GM11168 (cell line): Measurements from ENCODE around the gene TP53I13.

ENCODE experiments used
- in situ Hi-C: fragments of 300-500 bp; cut with MboI; formaldehyde crosslinking; loops from one replicate; pipeline ENCODE4 v1.12.0; 2022; ENCODE audit warnings: low sequenced_read_pairs; ENCODE audit not compliant: unreplicated experiment

Gene TP53I13

GRCh38 chr17:29612404-29613280, 44.1 kb downstream of the TP53I13 start:
- in situ Hi-C loops: no loop called here

GRCh38 chr17:29613352-29613837, 44.9 kb downstream of the TP53I13 start:
- in situ Hi-C loops: no loop called here

- in situ Hi-C loops: no loop called here
These were observed 45.4 kb downstream of the TP53I13 start for GRCh38 chr17:29613856-29614255.

- in situ Hi-C loops: no loop called here
These were observed 46.0 kb downstream of the TP53I13 start for GRCh38 chr17:29614349-29615047.

- in situ Hi-C loops: no loop called here
These were observed 46.5 kb downstream of the TP53I13 start for GRCh38 chr17:29615048-29615385.

- in situ Hi-C loops: no loop called here
These were observed 47.2 kb downstream of the TP53I13 start for GRCh38 chr17:29615492-29616299.

GRCh38 chr17:29616300-29617048, 48.0 kb downstream of the TP53I13 start:
- in situ Hi-C loops: no loop called here

GRCh38 chr17:29617125-29617480, 48.6 kb downstream of the TP53I13 start:
- in situ Hi-C loops: no loop called here

GRCh38 chr17:29617481-29618271, 49.2 kb downstream of the TP53I13 start:
- in situ Hi-C loops: no loop called here

GRCh38 chr17:29618272-29619065, 50.0 kb downstream of the TP53I13 start:
- in situ Hi-C loops: no loop called here

GRCh38 chr17:29619251-29619650, 50.8 kb downstream of the TP53I13 start:
- in situ Hi-C loops: no loop called here

GRCh38 chr17:29620271-29620670, 51.8 kb downstream of the TP53I13 start:
- in situ Hi-C loops: no loop called here

GRCh38 chr17:29620779-29621500, 52.4 kb downstream of the TP53I13 start:
- in situ Hi-C loops: no loop called here

- in situ Hi-C loops: no loop called here
These were observed 53.3 kb downstream of the TP53I13 start for GRCh38 chr17:29621751-29622194.
